GM12865 (cell line): Measurements from ENCODE around the gene TBCCD1.
"Not testable (repeated sequence)": the region's sequence is repeated elsewhere in the genome, so short reads cannot be mapped to it uniquely, and the experiment has no call there.

ENCODE experiments used
- DNase-seq: peaks from one replicate; pipeline ENCODE4 v3.0.0; 2010; ENCODE audit warnings: low read depth
- H3K4me3 ChIP-seq: 2 replicates; pipeline ENCODE4 v1.5.1; 2011; ENCODE audit warnings: mild to moderate bottlenecking, low read depth, low read length, control low read depth
- TF ChIP-seq, protein P1 (sequence below): IDR thresholded peaks from 2 replicates; pipeline ENCODE4 v1.5.1; 2011; ENCODE audit warnings: low read length, control low read depth, low read depth, inconsistent platforms; ENCODE audit not compliant: insufficient read depth; ENCODE audit errors: missing control alignments

The TBCCD1 gene

DNA sequence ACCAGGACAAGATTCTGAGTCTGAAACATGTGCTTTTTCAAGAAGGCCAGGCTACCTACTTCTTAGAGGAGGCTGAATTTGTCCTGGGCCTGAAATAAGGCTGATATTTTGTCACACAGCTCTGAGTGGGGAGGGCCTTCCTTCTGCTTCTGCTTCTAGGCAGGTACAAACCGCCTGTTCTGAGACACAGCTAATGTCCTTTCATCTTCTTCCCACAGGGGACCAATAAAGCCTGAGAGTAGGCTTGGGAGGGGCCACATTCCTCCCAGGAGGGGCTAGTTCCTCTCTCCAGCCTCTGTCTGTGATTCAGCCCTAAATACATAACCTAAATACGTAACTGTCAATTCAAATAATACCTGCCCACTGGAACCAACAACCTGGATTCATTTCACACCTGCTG, 57.7 kb downstream of the TBCCD1 start:
- DNase-seq = no peak
- H3K4me3 ChIP-seq = no peak overlapping the region
- TF ChIP-seq, protein P1, sequence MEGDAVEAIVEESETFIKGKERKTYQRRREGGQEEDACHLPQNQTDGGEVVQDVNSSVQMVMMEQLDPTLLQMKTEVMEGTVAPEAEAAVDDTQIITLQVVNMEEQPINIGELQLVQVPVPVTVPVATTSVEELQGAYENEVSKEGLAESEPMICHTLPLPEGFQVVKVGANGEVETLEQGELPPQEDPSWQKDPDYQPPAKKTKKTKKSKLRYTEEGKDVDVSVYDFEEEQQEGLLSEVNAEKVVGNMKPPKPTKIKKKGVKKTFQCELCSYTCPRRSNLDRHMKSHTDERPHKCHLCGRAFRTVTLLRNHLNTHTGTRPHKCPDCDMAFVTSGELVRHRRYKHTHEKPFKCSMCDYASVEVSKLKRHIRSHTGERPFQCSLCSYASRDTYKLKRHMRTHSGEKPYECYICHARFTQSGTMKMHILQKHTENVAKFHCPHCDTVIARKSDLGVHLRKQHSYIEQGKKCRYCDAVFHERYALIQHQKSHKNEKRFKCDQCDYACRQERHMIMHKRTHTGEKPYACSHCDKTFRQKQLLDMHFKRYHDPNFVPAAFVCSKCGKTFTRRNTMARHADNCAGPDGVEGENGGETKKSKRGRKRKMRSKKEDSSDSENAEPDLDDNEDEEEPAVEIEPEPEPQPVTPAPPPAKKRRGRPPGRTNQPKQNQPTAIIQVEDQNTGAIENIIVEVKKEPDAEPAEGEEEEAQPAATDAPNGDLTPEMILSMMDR = no peak

DNA sequence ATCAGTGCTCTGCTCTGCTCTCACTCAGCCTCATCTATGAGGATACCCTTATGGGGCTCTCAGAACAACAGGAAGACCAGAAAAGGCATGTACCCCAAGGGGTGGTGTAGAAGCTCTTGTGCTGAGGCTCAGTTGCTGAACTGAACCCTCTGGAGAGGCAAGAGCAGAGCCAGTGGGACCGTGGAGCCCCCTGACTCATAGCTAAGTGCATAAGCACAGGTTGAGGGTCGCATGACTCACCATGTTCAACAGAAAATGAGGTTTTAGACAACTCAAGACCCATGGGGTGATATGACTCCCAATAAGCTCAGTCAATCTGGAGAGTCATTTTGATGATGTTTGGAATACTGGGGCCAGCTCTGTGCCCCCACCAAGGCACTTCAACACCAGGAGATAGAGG, 60.3 kb downstream of the TBCCD1 start:
- no peak for DNase-seq
- no peak overlapping the region for H3K4me3 ChIP-seq
- TF ChIP-seq, protein P1 = no peak

DNA sequence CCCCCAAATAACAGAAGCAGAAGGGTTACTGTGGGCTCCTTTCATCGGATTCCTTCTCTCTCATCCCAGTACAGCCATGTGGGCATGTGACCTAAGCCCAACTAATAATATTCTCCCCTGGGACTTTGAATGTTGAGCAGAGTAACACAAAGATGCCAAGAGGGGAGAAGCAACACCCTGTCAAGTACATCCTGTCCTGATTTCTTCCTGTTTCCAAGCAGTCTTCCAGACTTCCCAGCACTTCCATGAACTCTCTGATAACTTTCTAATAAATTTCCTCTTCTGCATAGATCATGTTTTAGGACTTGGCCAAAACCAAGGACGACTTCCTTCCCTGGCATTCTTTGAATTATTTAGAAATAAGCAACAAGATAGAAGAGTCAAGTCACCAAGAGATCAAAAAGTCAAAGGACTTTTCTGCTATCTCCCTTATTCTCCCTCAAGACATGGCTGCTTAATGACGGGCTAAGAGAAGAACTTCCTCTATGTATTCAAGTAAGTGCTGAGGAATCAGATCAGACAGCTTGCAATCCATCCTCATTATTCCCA, 60.9 kb downstream of the TBCCD1 start:
- DNase-seq = no peak
- TF ChIP-seq, protein P1 = no peak
- H3K4me3 ChIP-seq = no peak overlapping the region

DNA sequence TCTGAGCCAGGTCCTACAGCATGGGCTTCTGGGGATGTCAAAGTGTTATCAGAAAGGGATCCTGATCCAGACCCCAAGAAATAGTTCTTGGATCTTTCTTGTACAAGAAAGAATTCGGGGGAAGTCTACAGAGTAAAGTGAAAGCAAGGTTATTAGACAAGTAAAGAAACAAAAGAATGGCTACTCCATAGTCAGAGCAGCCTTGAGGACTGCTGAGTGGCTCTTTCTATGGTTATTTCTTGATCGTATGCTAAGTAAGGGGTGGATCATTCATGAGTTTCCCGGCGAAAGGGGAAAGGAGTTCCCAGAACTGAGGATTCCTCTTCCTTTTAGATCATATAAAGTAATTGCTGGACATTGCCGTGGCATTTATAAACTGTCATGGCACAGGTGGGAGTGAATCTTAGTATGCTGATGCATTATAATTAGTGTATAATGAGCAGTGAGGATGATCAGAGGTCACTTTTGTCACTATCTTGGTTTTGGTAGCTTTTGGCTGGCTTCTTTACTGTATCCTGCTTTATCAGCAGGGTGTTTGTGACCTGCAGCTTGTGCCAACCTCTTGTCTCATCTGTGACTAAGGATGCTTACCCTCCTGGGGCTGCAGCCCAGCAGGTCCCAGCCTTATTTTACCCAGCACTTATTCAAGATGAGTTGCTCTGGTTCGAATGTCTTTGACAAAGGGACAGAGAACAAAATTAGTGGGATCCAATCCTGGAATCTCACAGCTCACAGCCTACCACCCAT, 64.0 kb downstream of the TBCCD1 start:
- DNase-seq = no peak
- no peak overlapping the region for H3K4me3 ChIP-seq
- TF ChIP-seq, protein P1 = no peak

DNA sequence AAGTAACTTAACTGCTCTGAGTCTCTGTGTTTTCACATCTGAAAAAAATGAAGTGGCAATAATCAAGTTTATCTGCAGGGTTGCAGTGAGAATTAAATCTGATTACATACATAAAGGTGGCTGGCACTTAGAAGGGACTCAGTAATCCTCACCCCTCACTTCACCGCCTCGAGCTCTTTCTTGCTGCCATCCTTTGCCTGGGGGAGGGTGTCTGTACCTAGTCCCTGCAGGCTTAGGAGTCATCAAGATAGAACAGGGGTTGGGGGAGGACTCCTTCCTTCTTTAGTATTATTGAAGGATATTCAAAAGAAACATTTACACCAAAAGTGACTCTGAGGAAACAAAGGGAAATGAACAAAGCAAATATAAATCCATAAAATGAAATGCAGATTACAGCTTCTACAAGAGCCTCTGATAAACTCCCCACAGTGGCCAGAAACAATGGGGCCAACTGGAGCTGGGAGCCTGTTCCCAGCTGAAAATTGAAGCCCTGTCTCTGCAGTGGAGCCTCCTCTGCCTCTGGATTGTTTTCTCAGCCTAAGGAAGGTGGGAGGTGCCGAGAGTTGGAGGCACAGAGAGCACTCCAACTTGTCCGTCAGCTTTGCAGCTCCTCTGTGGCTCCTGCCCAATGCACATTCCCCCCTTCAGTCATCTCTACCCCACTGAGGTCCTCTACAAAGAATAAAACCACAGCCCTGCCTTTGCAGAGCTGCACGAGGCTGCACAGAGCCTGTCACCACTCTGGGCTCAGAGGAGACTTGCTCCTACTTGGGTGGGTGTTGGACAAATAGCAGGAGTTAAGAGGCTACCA, 64.8 kb downstream of the TBCCD1 start:
- no peak for DNase-seq
- TF ChIP-seq, protein P1 = no peak

DNA sequence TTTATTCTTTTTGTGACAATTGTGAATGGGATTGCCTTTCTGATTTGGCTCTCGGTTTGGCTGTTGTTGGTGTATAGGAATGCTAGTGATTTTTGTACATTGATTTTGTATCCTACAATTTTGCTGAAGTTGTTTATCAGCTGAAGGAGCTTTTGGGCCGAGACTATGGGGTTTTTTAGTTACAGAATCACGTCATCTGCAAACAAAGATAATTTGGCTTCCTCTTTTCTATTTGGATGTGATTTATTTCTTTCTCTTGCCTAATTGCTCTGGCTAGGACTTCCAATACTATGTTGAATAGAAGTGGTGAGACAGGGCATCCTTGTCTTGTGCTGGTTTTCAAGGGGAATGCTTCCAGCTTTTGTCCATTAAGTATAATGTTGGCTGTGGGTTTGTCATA, 67.2 kb downstream of the TBCCD1 start:
- DNase-seq, H3K4me3 ChIP-seq: not testable (repeated sequence)

More for the DNA sequence above, 64.8 kb downstream of the TBCCD1 start:
- no peak overlapping the region for H3K4me3 ChIP-seq

DNA sequence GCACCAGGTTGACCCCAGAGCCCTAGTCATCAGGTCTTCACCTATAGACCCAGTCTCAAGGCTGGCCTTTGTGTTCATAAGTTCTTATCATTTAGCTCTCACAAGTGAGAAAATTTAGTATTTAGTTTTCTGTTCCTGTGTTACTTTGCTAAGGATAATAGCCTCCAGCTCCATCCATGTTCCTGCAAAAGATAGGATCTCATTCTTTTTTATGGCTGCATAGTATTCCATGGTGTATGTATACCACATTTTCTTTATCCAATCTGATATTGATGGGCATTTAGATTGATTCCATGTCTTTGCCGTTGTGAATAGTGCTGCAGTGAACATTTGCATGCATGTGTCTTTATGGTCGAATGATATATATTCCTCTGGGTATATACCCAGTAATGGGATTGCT, 69.1 kb downstream of the TBCCD1 start:
- not testable (repeated sequence) for H3K4me3 ChIP-seq, DNase-seq
